Dermis microvascular lymphatic vessel endothelial cell (primary cell): ENCODE results near the gene PPWD1. TPM values are rescaled to one million over a fixed set of nuclear protein-coding genes. Genes with fewer than 3 reads are reported as not detected.

Source experiments
- DNase-seq, 2 donors: peaks; one replicate each; pipeline versions ENCODE4 v3.0.0 to v3.0.0-alpha.2; 2010; ENCODE audit warnings: low read depth in 2 of 2
- total RNA-seq: library from RNA; depleted of rRNA; stranded (reverse); fragments of >200 nt; gene quantifications from 2 replicates; pipeline ENCODE4 v1.2.1, GENCODE V29; 2014

Gene PPWD1
- total RNA-seq, 1 donor from 2014 or later, result 30.0 TPM

DNA sequence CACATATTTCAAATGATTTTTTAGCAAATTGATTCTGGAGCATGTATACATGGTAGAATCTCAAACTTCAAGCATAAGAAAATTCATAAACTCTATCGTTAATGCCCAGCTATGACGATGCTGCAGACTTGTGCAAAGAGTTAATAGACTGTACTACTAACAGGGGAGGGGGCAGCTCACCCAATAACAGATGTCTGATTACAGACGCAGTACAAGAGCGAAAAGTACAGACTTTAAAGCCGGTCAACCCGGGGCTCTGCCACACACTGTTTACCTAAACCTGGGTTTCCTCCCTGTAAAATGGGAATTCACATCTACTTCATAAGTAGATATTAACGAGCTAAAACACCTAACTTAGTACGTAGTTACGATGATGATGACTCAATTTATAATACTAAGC, 60.4 kb downstream of the PPWD1 start:
- DNase-seq, result peak in 1 of 2 donors; percentile 16

GRCh38 chr5:65624025-65624570, 61.0 kb downstream of the PPWD1 start, which contains the start of gene TRIM23:
TSS of gene TRIM23 (minus strand) at chr5:65624333. CDS start at chr5:65624274, 59 bp downstream.
- DNase-seq, result peak; percentile 87 to 94

GRCh38 chr5:65624571-65625555, 61.8 kb downstream of the PPWD1 start, which contains the start of the genes SHLD3 and TRAPPC13:
TSS of gene SHLD3 (plus strand) at chr5:65625027. CDS start at chr5:65629588, 4,561 bp downstream.
TSS of gene TRAPPC13 (plus strand) at chr5:65625027. CDS start at chr5:65625061, 34 bp downstream.
- DNase-seq, result peak; percentile 86 to 88

DNA sequence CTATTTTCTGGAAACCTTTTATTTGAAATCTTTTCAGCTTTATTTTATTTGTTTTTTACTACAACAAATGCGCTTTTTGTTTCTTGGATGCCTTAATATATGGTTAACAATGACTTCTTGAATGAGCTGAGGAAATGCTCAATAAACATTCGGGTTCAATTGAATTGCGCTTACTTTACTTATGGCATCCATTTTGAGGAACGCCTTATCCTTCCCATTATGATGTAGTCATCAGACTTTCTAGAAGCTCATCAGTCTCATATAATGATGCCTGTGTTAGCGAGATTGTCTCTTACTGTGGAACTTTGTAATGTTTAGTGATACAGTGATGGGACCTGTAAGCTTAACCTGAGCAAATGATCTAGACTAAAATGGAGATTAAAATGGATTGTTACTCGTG, 62.6 kb downstream of the PPWD1 start:
- DNase-seq, result peak in 1 of 2 donors; percentile 5

GRCh38 chr5:65630981-65631380, 67.9 kb downstream of the PPWD1 start:
- no peak for DNase-seq

Other genes with a start within 250 kb of the PPWD1 start
- 40.7 and 46.5 TPM in 2 replicates for gene ADAMTS6, start 81.4 kb upstream of the PPWD1 start, total RNA-seq
- 6.3 and 10.4 TPM in 2 replicates for gene CENPK, start 128 bp upstream of the PPWD1 start, total RNA-seq
- 20.7 and 23.8 TPM in 2 replicates for gene TRIM23, start 61.0 kb downstream of the PPWD1 start, total RNA-seq
- gene SHLD3, start 61.7 kb downstream of the PPWD1 start, total RNA-seq, result 2.7 TPM in 2 replicates
- 21.1 and 23.9 TPM in 2 replicates for gene TRAPPC13, start 61.7 kb downstream of the PPWD1 start, total RNA-seq
- 7.0 and 10.3 TPM in 2 replicates for gene SGTB, start 158.8 kb downstream of the PPWD1 start, total RNA-seq
- gene NLN, start 158.9 kb downstream of the PPWD1 start, total RNA-seq, result 28.7 and 33.9 TPM in 2 replicates